ENCODE data around the gene HIGD2A.

HIGD2A gene

DNA sequence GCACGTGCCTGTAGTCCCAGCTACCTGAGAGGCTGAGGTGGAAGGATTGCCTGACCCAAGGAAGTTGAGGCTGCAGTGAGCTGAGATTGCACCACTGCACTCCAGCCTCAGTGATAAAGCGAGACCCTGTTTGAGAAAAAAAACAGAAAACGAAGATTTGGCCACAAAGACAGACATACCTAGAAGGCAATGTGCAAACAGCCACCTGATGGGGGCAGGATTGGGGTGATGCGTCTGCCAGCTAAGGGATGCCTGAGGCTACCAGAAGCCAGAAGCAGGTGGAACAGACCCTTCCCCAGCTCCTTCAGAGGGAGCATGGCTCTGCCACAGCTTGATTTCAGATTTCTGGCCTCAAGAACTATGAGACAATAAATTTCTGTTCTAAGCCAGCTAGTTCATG is 2.9 kb downstream of the HIGD2A start:
- Histone ChIP-seq H3K27me3 (ENCODE audit: control insufficient read depth, insufficient read depth, low read length) (no peaks in the 10 kb centered on the region), H3K27ac (ENCODE audit: low read depth, low read length) (no peak overlapping the region), H3K4me3 (ENCODE audit: low read length) (no peak overlapping the region), H3K9ac (ENCODE audit: low read length) (no peak overlapping the region), H3K36me3 (ENCODE audit: control insufficient read depth, insufficient read depth, low read length) (peaks cover 23% of the 10 kb centered on the region), H3K4me1 (ENCODE audit: control insufficient read depth, insufficient read depth, low read length) (peaks cover 5% of the 10 kb centered on the region)

DNA sequence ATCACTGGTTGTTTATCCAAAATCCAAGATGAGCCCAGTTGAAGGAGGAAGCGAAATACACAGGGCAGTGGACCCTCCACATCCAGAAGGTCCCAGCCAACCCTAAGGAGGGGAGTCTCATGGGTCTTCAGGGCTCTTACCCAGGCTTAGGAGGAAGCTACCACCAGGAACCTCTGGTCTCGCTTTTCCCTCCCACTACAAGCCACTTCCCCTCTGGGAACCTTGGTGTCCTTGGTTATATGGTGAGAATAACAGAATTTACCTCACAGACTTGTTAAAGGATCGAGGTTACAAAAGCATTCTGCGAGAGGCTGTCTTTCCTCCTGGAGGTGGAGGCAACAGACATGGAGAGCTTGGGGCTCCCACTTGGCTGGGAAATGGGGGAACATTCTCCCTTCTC is 3.4 kb downstream of the HIGD2A start:
- no peaks in the 10 kb centered on the region for H3K27me3 ChIP-seq (ENCODE audit: control insufficient read depth, insufficient read depth, low read length)
- H3K27ac ChIP-seq (ENCODE audit: low read depth, low read length), result no peak overlapping the region
- H3K4me1 ChIP-seq (ENCODE audit: control insufficient read depth, insufficient read depth, low read length), result peaks cover 5% of the 10 kb centered on the region
- H3K9ac ChIP-seq (ENCODE audit: low read length), result no peak overlapping the region
- peaks cover 28% of the 10 kb centered on the region for H3K36me3 ChIP-seq (ENCODE audit: control insufficient read depth, insufficient read depth, low read length)
- H3K4me3 ChIP-seq (ENCODE audit: low read length), result no peak overlapping the region

DNA sequence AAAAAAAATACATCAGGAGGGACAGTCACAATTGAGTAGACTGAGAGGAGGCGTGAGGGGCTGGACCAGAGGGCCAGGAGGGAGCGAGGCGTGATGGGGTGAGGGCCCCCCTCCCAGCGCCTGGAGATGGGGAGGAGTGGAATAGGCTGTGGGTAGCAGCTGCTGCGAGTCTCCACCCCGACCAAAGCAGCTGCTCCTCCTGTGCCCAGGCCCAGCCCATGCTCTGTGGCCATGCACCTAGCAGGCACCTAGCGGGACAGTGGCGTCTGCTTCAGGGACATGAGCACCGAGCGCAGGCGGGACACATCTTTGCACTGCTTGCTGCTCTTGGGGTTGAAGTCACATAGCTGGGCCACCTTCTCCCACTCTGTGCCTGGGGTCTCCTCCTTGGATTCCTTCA is 4.0 kb downstream of the HIGD2A start:
- peaks cover 29% of the 10 kb centered on the region for H3K36me3 ChIP-seq (ENCODE audit: control insufficient read depth, insufficient read depth, low read length)
- H3K27me3 ChIP-seq (ENCODE audit: control insufficient read depth, insufficient read depth, low read length), result no peaks in the 10 kb centered on the region
- peaks cover 5% of the 10 kb centered on the region for H3K4me1 ChIP-seq (ENCODE audit: control insufficient read depth, insufficient read depth, low read length)
- H3K4me3 ChIP-seq (ENCODE audit: low read length), result no peak overlapping the region
- no peak overlapping the region for H3K27ac ChIP-seq (ENCODE audit: low read depth, low read length)
- no peak overlapping the region for H3K9ac ChIP-seq (ENCODE audit: low read length)

DNA sequence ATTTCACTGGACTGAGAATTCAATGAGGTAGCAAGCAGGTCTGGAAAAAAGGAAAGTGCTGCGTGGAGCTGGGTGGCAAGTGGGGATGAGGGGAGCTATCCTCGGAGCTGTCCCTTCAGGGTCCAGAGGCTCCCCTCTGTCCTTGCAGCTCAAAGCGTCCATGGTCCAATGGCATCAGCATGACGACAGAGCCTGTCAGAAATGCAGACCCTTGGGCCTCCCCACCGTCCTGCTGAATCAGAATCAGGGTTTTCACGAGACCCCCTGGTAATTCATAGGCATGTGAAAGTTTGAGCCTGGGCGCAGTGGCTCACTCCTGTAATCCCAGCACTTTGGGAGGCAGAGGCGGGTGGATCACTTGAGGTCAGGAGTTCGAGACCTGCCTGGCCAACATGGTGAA is 5.5 kb downstream of the HIGD2A start:
- H3K9ac ChIP-seq (ENCODE audit: low read length), result no peak overlapping the region
- no peak overlapping the region for H3K27ac ChIP-seq (ENCODE audit: low read depth, low read length)
- H3K27me3 ChIP-seq (ENCODE audit: control insufficient read depth, insufficient read depth, low read length), result no peaks in the 10 kb centered on the region
- H3K4me1 ChIP-seq (ENCODE audit: control insufficient read depth, insufficient read depth, low read length), result peaks cover 5% of the 10 kb centered on the region
- H3K36me3 ChIP-seq (ENCODE audit: control insufficient read depth, insufficient read depth, low read length), result peaks cover 32% of the 10 kb centered on the region
- H3K4me3 ChIP-seq (ENCODE audit: low read length), result no peak overlapping the region

DNA sequence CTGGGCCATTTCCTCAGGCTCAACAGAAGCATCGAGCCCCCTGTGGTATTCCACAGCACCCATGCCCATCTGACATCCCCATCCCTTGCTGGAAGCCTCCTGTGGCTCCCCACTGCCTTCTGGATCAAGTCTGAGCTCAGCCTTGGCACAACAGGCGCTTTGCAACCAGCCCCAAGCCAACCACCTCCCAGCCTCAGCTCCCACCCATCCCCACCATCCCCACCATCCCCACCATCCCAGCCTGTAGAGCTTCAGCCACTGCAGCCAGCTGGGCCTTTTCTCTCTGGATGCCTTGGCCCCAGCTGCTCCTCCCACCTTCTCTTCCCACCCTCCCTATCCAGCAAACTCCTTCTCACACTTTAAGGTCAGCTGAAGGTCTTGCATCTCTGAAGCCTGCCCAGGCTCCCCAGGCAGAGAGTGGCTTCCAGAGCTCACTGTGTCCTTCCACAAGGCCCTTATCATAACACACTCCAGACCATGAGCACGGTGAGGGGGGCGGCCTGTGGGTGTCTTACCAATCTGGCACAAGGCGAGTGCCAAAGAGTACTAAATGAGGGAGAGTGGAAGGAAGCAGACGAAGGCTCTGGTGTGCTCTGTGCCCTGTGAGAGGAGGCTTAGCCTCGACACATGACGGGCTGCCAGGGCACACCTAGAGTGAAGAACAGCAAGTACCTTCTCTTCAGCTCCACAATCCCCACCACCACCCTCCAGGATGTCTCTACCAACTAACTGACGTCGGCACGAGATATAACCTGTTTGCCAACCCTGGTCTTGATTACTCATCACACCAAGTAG is 6.5 kb downstream of the HIGD2A start:
- H3K36me3 ChIP-seq (ENCODE audit: control insufficient read depth, insufficient read depth, low read length), result peaks cover 32% of the 10 kb centered on the region
- no peaks in the 10 kb centered on the region for H3K4me1 ChIP-seq (ENCODE audit: control insufficient read depth, insufficient read depth, low read length)
- H3K27me3 ChIP-seq (ENCODE audit: control insufficient read depth, insufficient read depth, low read length), result no peaks in the 10 kb centered on the region
- H3K9ac ChIP-seq (ENCODE audit: low read length), result no peak overlapping the region
- no peak overlapping the region for H3K27ac ChIP-seq (ENCODE audit: low read depth, low read length)
- H3K4me3 ChIP-seq (ENCODE audit: low read length), result no peak overlapping the region

DNA sequence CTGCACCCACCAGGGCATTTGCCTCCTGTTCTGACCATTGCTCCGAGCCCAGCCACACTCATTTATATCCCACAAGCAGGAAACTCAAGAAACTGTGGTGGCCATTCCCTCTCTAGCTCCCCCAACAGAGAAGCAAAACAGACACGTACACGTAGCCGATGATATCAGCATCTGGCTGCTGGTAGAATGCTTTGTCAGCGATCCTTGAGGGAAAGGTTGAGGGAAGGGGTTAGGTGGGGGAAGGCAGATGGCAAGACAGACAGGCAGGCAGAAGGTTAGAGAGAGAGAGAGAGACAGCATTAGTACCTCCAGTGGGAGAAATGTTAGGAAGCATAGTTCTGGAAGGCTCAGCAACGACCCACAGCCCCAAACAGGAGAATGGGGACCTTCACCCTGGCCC is 7.8 kb downstream of the HIGD2A start:
- Histone ChIP-seq H3K9ac (ENCODE audit: low read length) (no peak overlapping the region), H3K4me3 (ENCODE audit: low read length) (no peak overlapping the region), H3K27me3 (ENCODE audit: control insufficient read depth, insufficient read depth, low read length) (no peaks in the 10 kb centered on the region), H3K27ac (ENCODE audit: low read depth, low read length) (no peak overlapping the region), H3K4me1 (ENCODE audit: control insufficient read depth, insufficient read depth, low read length) (no peaks in the 10 kb centered on the region), H3K36me3 (ENCODE audit: control insufficient read depth, insufficient read depth, low read length) (peaks cover 32% of the 10 kb centered on the region)

DNA sequence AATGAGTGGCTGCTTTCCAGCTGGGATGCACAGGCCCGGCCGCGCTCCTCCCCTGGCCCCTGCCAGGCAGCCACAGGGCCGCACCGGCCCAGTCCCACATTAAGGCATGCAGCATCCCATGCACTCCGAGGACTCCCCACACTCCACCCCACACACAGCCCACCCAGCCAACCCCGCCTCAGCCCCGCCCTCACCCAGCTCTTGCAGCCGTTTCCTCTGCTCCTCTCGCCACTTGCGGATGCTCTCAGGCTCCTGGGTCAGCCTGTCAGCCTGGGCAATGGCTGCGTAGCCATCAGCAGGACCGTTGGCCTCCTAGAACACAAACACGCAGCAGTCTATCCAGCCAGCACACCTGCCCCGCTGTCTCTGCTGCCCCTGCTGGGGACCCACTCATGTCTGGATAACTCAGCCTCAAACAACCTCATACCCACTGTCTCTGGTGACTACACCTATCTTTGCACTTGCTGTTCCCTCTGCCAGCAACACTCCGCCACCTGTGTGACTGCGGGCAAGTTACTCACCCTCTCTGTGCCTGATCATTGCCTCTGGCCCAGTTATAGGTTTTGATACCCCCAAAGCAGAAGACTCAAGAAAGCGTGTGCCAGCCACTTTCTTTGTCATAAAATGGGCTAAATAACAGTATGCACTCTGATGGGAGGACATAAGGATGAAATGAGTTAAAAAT is 9.3 kb downstream of the HIGD2A start:
- Histone ChIP-seq H3K36me3 (ENCODE audit: control insufficient read depth, insufficient read depth, low read length) (peaks cover 23% of the 10 kb centered on the region), H3K27me3 (ENCODE audit: control insufficient read depth, insufficient read depth, low read length) (no peaks in the 10 kb centered on the region), H3K4me3 (ENCODE audit: low read length) (no peak overlapping the region), H3K9ac (ENCODE audit: low read length) (no peak overlapping the region), H3K4me1 (ENCODE audit: control insufficient read depth, insufficient read depth, low read length) (no peaks in the 10 kb centered on the region), H3K27ac (ENCODE audit: low read depth, low read length) (no peak overlapping the region)

DNA sequence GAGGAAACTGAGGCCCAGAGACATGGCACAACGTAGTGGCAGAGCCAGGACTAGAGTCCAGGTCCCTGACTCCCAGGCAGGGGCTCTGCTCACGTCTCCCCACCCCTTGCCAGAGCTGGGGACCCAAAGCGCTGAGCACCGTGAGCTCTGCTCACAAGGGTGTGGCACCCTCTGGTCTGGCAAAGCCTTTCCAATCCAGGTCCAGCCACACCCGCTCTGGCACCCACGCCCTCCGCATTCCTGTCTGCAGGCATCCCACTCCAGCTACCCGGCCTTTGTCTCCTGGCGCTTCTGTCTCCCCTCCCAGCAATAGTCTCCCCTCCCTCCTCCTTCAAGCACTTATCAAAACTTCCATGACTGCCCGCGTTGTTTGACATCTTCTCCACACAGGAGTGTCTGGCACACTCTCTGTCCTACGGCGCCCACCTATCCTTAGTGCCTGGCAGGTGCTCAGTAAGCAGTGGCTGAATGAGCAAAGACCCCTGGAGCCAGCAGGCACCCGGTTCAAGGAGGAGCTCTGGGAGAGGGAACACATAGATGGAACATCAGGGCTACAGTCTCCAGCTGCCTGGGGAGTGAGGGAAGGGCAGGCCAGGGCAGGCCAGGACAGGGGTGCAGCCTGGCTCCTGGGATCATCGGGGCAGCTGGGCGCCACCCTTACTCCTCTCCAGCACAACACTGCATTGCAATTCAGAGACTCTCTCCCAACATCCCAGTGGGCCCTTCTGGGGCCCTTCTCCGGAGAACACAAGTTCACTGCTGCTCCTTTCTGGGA is 12.0 kb downstream of the HIGD2A start:
- no peaks in the 10 kb centered on the region for H3K4me1 ChIP-seq (ENCODE audit: control insufficient read depth, insufficient read depth, low read length)
- H3K27me3 ChIP-seq (ENCODE audit: control insufficient read depth, insufficient read depth, low read length), result no peaks in the 10 kb centered on the region
- no peak overlapping the region for H3K9ac ChIP-seq (ENCODE audit: low read length)
- no peak overlapping the region for H3K4me3 ChIP-seq (ENCODE audit: low read length)
- no peak overlapping the region for H3K27ac ChIP-seq (ENCODE audit: low read depth, low read length)
- H3K36me3 ChIP-seq (ENCODE audit: control insufficient read depth, insufficient read depth, low read length), result peaks cover 15% of the 10 kb centered on the region

DNA sequence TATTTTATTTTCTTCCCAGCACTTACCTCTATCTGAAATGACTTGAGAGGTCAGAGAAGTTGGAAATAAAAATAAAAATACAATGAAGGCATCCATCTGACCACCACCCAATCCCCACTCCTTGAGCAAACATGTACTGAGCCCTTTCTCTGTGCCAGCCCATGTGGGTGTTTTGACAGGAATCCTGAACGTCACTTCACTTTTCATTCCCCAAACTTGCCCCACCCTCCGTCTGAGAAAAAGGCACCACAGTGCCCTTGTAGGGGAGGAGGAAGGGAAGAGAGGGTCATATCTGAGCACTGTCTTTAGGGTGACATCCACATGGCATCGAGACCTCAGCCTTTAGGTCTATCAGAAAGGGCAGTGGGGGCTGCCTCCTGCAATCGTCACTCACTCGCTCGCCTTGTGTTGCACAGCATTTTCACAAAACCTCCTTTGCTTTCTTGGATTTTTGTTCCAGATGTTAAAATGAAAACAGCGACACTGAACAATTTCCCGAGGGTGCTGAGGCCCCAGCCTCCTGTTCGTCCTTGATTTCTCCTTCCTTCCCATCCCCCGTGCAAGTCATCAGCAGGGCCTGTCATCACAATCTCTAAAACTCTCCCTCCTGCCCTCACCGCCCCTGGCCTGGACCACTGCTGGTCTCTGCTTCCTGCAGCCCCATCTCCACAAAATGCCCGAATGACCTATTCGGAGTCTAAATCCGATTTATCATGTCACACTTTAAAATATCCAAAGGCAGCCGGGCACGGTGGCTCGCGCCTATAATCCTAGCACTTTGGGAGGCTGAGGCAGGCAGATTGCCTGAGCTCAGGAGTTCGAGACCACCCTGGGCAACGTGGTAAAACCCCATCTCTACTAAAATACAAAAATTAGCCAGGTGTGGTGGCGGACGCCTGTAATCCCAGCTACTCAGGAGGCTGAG is 13.0 kb downstream of the HIGD2A start:
- Histone ChIP-seq H3K36me3 (ENCODE audit: control insufficient read depth, insufficient read depth, low read length) (peaks cover 14% of the 10 kb centered on the region), H3K4me1 (ENCODE audit: control insufficient read depth, insufficient read depth, low read length) (no peaks in the 10 kb centered on the region)

DNA sequence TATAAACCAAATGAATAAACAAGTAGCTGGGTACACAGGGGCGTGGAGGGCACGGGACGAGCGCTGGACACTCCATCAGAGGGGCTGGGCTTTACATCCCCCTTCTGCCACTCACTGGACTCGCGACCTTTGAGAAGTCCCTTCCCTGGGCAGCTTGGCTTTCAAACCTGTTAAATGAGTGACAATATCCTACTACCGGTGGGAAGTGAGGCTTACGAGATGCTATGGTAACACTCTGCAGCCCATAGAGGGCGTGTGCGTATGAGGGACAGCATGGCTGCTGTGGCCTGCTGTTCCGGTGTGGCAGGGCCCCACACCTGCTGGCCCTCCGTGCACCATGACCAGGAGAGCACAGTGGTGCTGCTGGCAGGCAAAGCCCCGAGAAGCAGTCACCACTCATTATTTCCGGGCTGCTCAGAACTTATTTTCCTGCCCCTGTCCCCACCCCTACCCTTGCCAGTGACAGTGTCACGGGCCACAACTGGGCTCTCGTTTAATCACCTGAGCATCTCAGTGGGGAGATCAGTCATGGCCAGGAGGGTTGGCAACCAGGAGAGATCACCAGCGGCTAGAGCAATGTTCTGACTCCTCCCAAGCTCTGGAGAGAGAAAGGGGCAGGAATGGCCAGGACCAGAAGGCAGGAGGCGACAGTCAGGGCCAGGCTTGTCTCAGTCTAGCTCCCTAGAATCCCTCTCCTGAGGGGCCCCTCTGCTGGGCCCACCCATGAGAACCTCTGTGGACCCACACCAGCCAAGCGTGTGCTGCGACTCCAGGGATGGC is 17.3 kb downstream of the HIGD2A start:
- no peak overlapping the region for H3K9ac ChIP-seq (ENCODE audit: low read length)
- no peak overlapping the region for H3K27ac ChIP-seq (ENCODE audit: low read depth, low read length)
- no peaks in the 10 kb centered on the region for H3K27me3 ChIP-seq (ENCODE audit: control insufficient read depth, insufficient read depth, low read length)
- peaks cover 22% of the 10 kb centered on the region for H3K36me3 ChIP-seq (ENCODE audit: control insufficient read depth, insufficient read depth, low read length)
- H3K4me3 ChIP-seq (ENCODE audit: low read length), result no peak overlapping the region
- H3K4me1 ChIP-seq (ENCODE audit: control insufficient read depth, insufficient read depth, low read length), result no peaks in the 10 kb centered on the region

More for the DNA sequence above, 13.0 kb downstream of the HIGD2A start:
- H3K27ac ChIP-seq (ENCODE audit: low read depth, low read length), result no peak overlapping the region
- H3K4me3 ChIP-seq (ENCODE audit: low read length), result no peak overlapping the region
- H3K27me3 ChIP-seq (ENCODE audit: control insufficient read depth, insufficient read depth, low read length), result no peaks in the 10 kb centered on the region
- H3K9ac ChIP-seq (ENCODE audit: low read length), result no peak overlapping the region

DNA sequence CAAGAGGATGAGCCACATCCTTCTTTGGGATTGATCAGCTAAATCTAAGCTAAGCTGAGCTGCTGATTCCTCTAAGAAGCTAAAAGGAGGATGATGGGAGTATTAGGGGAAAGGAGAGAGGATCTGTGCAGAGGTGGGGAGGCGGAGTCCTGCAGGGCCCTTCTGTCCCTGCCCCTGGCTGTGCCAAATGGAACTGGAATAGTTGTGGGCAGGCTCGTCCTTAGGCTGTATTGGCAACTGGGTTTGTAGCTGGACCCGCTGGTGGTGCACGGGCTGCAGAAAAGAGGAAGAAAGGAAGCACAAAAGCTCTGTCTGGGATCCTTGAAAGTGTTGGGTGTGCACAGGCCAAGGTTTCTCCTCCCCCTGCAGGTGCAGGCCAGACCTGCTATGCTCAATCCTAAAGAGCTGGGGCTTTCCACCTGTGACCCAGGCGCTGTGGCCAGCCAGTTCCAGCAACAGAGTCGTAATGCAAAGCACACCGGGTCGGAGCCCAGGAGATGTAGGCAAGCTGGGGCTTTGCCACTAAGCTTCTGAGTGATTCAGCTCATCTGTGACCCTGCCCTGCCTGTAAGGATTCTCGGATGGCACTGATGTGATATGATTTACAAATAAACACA is 18.0 kb downstream of the HIGD2A start:
- Histone ChIP-seq H3K27ac (ENCODE audit: low read depth, low read length) (no peak overlapping the region), H3K36me3 (ENCODE audit: control insufficient read depth, insufficient read depth, low read length) (peaks cover 22% of the 10 kb centered on the region), H3K9ac (ENCODE audit: low read length) (no peak overlapping the region), H3K27me3 (ENCODE audit: control insufficient read depth, insufficient read depth, low read length) (no peaks in the 10 kb centered on the region), H3K4me1 (ENCODE audit: control insufficient read depth, insufficient read depth, low read length) (no peaks in the 10 kb centered on the region), H3K4me3 (ENCODE audit: low read length) (no peak overlapping the region)

Measured in rectal smooth muscle tissue (tissue), 1 donor.